GM23338 (cell line): Measurements from ENCODE around the gene SMU1. TPM values are rescaled to one million over a fixed set of nuclear protein-coding genes. Genes with fewer than 3 reads are reported as not detected.

ENCODE experiments used
- ATAC-seq: fragments of 200-7000 bp; cut with Tn5 transposase; 3 replicates; pipeline ENCODE4 v1.9.1; 2020
- DNase-seq: peaks from one replicate; pipeline ENCODE4 v3.0.0-alpha.2; 2015; ENCODE audit warnings: low spot score
- H2AFZ ChIP-seq: fragments of 200-600 bp; sonication (generic); 2 replicates; pipeline ENCODE4 v1.8.0; 2016; ENCODE audit warnings: antibody characterized with exemption, mild to moderate bottlenecking, moderate library complexity
- H3F3A ChIP-seq: fragments of 200-600 bp; sonication (generic); replicated peaks from 2 replicates; pipeline ENCODE4 v1.8.0; 2017; ENCODE audit warnings: antibody characterized with exemption, mixed run types, low read depth
- H3K27ac ChIP-seq: fragments of 200-600 bp; sonication (generic); 2 replicates; pipeline ENCODE4 v1.6.1; 2016; ENCODE audit warnings: low read depth
- H3K27me3 ChIP-seq: fragments of 200-600 bp; sonication (generic); 2 replicates; pipeline ENCODE4 v1.8.0; 2016; ENCODE audit warnings: mild to moderate bottlenecking, mixed run types, moderate library complexity; ENCODE audit not compliant: insufficient read depth
- H3K36me3 ChIP-seq: fragments of 200-600 bp; sonication (generic); 2 replicates; pipeline ENCODE4 v1.8.0; 2016; ENCODE audit warnings: mild to moderate bottlenecking; ENCODE audit not compliant: insufficient read depth
- H3K4me1 ChIP-seq: fragments of 200-600 bp; sonication (generic); 2 replicates; pipeline ENCODE4 v1.8.0; 2016; ENCODE audit warnings: mild to moderate bottlenecking, moderate library complexity; ENCODE audit not compliant: insufficient read depth
- H3K4me2 ChIP-seq: fragments of 200-600 bp; sonication (generic); 2 replicates; pipeline ENCODE4 v1.7.1; 2017; ENCODE audit warnings: mixed run types
- H3K4me3 ChIP-seq: fragments of 200-600 bp; sonication (generic); 2 replicates; pipeline ENCODE4 v1.6.1; 2016; ENCODE audit warnings: mixed run types
- H3K79me2 ChIP-seq: fragments of 200-600 bp; sonication (generic); replicated peaks from 2 replicates; pipeline ENCODE4 v1.8.0; 2017; ENCODE audit warnings: mild to moderate bottlenecking; ENCODE audit not compliant: insufficient read depth
- H3K9me2 ChIP-seq: fragments of 200-600 bp; sonication (generic); 2 replicates; pipeline ENCODE4 v1.8.0; 2017; ENCODE audit not compliant: insufficient read depth
- H4K20me1 ChIP-seq: fragments of 200-600 bp; sonication (generic); replicated peaks from 2 replicates; pipeline ENCODE4 v1.8.0; 2017; ENCODE audit warnings: mild to moderate bottlenecking; ENCODE audit not compliant: insufficient read depth
- H3K27ac Mint-ChIP-seq: 2 replicates; pipeline ENCODE4 v1.8.0; 2020; ENCODE audit warnings: inconsistent platforms, mild to moderate bottlenecking, moderate library complexity, mixed read lengths
- H3K27me3 Mint-ChIP-seq: 3 replicates; pipeline ENCODE4 v1.8.0; 2022; ENCODE audit warnings: low read depth, mild to moderate bottlenecking, moderate library complexity, mixed read lengths, inconsistent platforms; ENCODE audit not compliant: insufficient read depth, poor library complexity
- H3K36me3 Mint-ChIP-seq: 3 replicates; pipeline ENCODE4 v1.8.0; 2021; ENCODE audit warnings: low read depth, mild to moderate bottlenecking, inconsistent platforms, moderate library complexity, mixed read lengths
- H3K4me1 Mint-ChIP-seq: 3 replicates; pipeline ENCODE4 v1.8.0; 2020; ENCODE audit warnings: mild to moderate bottlenecking, inconsistent platforms, mixed read lengths
- H3K4me3 Mint-ChIP-seq: 3 replicates; pipeline ENCODE4 v1.8.0; 2021; ENCODE audit warnings: moderate library complexity, mild to moderate bottlenecking, inconsistent platforms, mixed read lengths
- H3K9me3 Mint-ChIP-seq: 3 replicates; pipeline ENCODE4 v1.8.0; 2020; ENCODE audit warnings: moderate library complexity, mild to moderate bottlenecking, inconsistent platforms, mixed read lengths
- CREB1 ChIP-seq: fragments of 250-450 bp; sonication (Bioruptor Pico); IDR thresholded peaks from 2 replicates; pipeline ENCODE4 v1.5.0; 2020; ENCODE audit warnings: low read depth, mild to moderate bottlenecking, moderate library complexity
- EZH2phosphoT487 ChIP-seq: fragments of 200-600 bp; sonication (generic); IDR thresholded peaks from one replicate; pipeline ENCODE4 v1.8.1; 2018; ENCODE audit warnings: antibody characterized with exemption; ENCODE audit not compliant: unreplicated experiment
- JUNB ChIP-seq: IDR thresholded peaks from one replicate; pipeline ENCODE4 v1.6.1; 2016; ENCODE audit warnings: antibody characterized with exemption; ENCODE audit not compliant: unreplicated experiment
- ZNF114 ChIP-seq: fragments of 250-450 bp; sonication (Bioruptor Pico); IDR thresholded peaks from 2 replicates; pipeline ENCODE4 v1.5.0; 2020; ENCODE audit warnings: mild to moderate bottlenecking, moderate library complexity
- ZNF331 ChIP-seq: fragments of 250-450 bp; sonication (Bioruptor Pico); IDR thresholded peaks from 2 replicates; pipeline ENCODE4 v1.5.0; 2020; ENCODE audit warnings: low read depth, mild to moderate bottlenecking, moderate library complexity
- polyA plus RNA-seq: library from polyadenylated mRNA; unstranded; fragments of >200 nt; fragmentation: Nextera tagmentation; extraction: Ambion mirVana; gene quantifications from 2 replicates; pipeline ENCODE4 v1.2.1, GENCODE V29; 2016
- total RNA-seq: library from RNA; depleted of rRNA; stranded (reverse); fragments of >200 nt; shearing (Covaris generic); gene quantifications from 2 replicates; pipeline ENCODE4 v1.2.3, GENCODE V29; 2014
- TF ChIP-seq, protein P1 (sequence below), 2 experiments: fragments of 200-600 bp in 1 of 2; sonication (generic) in 1 of 2; conservative IDR thresholded peaks; 2 replicates each; pipeline versions ENCODE4 v1.5.1 to v1.6.1; 2016 to 2017; ENCODE audit warnings: antibody characterized with exemption in 2 of 2, low read depth in 2 of 2, mild to moderate bottlenecking in 2 of 2, moderate library complexity in 1 of 2
- TF ChIP-seq, protein P2 (sequence below): IDR thresholded peaks from one replicate; pipeline ENCODE4 v1.6.1; 2018; ENCODE audit warnings: antibody characterized with exemption; ENCODE audit not compliant: unreplicated experiment
- TF ChIP-seq, protein P3 (sequence below): fragments of 250-450 bp; sonication (Bioruptor Pico); IDR thresholded peaks from 2 replicates; pipeline ENCODE4 v1.5.0; 2020; ENCODE audit warnings: mild to moderate bottlenecking, moderate library complexity
- TF ChIP-seq, protein P4 (sequence below): IDR thresholded peaks from 2 replicates; pipeline ENCODE4 v1.6.1; 2016; ENCODE audit warnings: antibody characterized with exemption

Gene SMU1
- total and polyA plus RNA-seq, 2 experiments from 2014 or later, result 14.3 to 23.8 TPM

DNA sequence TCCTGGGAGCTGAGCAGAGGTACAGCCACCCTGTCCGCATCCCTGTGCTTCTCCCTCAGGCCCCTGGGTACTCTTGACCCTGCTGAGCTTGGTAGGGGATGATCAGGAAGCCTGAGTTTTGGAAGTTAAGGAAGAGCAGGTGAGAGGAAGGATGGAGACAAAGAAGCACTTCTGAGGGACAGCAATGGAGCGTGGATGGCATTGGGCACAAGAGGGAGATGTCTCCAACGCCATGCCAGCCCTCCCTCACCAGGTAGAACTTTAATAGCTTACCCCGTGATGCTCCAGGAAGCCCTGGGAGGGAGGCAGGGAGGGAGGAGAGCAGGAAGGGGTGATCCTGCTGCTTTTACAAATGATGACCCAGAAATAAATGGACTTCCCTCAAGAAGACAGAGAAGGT lies 29.9 kb upstream of the SMU1 start (continued):
- TF ChIP-seq, protein P1, sequence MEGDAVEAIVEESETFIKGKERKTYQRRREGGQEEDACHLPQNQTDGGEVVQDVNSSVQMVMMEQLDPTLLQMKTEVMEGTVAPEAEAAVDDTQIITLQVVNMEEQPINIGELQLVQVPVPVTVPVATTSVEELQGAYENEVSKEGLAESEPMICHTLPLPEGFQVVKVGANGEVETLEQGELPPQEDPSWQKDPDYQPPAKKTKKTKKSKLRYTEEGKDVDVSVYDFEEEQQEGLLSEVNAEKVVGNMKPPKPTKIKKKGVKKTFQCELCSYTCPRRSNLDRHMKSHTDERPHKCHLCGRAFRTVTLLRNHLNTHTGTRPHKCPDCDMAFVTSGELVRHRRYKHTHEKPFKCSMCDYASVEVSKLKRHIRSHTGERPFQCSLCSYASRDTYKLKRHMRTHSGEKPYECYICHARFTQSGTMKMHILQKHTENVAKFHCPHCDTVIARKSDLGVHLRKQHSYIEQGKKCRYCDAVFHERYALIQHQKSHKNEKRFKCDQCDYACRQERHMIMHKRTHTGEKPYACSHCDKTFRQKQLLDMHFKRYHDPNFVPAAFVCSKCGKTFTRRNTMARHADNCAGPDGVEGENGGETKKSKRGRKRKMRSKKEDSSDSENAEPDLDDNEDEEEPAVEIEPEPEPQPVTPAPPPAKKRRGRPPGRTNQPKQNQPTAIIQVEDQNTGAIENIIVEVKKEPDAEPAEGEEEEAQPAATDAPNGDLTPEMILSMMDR (conservative IDR thresholded peaks at IDR 0.05; ENCODE audit: low read depth in 2 of 2), result no peak
- TF ChIP-seq CREB1 (no peak), ZNF114 (CRISPR knock-in tag) (no peak)
- TF ChIP-seq, protein P2, sequence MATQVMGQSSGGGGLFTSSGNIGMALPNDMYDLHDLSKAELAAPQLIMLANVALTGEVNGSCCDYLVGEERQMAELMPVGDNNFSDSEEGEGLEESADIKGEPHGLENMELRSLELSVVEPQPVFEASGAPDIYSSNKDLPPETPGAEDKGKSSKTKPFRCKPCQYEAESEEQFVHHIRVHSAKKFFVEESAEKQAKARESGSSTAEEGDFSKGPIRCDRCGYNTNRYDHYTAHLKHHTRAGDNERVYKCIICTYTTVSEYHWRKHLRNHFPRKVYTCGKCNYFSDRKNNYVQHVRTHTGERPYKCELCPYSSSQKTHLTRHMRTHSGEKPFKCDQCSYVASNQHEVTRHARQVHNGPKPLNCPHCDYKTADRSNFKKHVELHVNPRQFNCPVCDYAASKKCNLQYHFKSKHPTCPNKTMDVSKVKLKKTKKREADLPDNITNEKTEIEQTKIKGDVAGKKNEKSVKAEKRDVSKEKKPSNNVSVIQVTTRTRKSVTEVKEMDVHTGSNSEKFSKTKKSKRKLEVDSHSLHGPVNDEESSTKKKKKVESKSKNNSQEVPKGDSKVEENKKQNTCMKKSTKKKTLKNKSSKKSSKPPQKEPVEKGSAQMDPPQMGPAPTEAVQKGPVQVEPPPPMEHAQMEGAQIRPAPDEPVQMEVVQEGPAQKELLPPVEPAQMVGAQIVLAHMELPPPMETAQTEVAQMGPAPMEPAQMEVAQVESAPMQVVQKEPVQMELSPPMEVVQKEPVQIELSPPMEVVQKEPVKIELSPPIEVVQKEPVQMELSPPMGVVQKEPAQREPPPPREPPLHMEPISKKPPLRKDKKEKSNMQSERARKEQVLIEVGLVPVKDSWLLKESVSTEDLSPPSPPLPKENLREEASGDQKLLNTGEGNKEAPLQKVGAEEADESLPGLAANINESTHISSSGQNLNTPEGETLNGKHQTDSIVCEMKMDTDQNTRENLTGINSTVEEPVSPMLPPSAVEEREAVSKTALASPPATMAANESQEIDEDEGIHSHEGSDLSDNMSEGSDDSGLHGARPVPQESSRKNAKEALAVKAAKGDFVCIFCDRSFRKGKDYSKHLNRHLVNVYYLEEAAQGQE, result no peak

DNA sequence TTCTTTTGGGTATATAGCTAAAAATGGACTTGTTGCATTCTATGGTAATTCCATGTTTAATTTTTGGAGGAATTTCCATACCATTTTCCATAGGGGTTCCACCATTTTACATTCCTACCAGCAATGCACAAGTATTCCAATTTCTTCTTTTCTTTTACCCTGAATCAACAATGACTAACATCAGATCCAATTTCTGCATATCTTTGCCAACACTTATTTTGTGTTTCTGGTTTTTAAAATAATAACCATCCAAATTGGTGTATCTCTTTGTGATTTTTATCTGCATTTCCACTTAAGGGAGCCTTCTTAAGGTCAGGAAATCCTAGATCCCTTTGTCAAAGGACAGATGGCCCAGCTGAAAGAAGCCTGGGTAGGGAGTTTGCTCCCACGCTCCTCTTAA lies 29.5 kb upstream of the SMU1 start:
- H3K36me3 ChIP-seq, result no peaks in the 10 kb centered on the region
- H3K4me1 ChIP-seq, result peaks cover 5% of the 10 kb centered on the region; the same call in 1 of the 2 replicates
- H3K27ac ChIP-seq, result no peak overlapping the region
- peaks cover 5% of the 10 kb centered on the region for H3K27me3 Mint-ChIP-seq
- H3K4me1 Mint-ChIP-seq, result peaks cover 25% of the 10 kb centered on the region
- no peak overlapping the region for H3K4me3 Mint-ChIP-seq
- no peaks in the 10 kb centered on the region for H3K79me2 ChIP-seq
- no peaks in the 10 kb centered on the region for H3K36me3 Mint-ChIP-seq
- DNase-seq, result no peak
- H3K9me2 ChIP-seq, result no peaks in the 10 kb centered on the region
- no peak for ATAC-seq
- H2AFZ ChIP-seq, result no peak overlapping the region
- H3K27me3 ChIP-seq, result no peaks in the 10 kb centered on the region
- H4K20me1 ChIP-seq, result no peaks in the 10 kb centered on the region
- H3K27ac Mint-ChIP-seq, result no peak overlapping the region
- H3F3A ChIP-seq, result no peaks in the 10 kb centered on the region; the same call in 1 of the 2 replicates
- no peak overlapping the region for H3K4me2 ChIP-seq
- H3K9me3 Mint-ChIP-seq, result no peaks in the 10 kb centered on the region
- H3K4me3 ChIP-seq, result no peak overlapping the region
- TF ChIP-seq EZH2phosphoT487 (no peak), ZNF331 (CRISPR knock-in tag) (no peak), ZNF114 (CRISPR knock-in tag) (no peak), JUNB (no peak)
- TF ChIP-seq, protein P2, result no peak
- TF ChIP-seq, protein P3, sequence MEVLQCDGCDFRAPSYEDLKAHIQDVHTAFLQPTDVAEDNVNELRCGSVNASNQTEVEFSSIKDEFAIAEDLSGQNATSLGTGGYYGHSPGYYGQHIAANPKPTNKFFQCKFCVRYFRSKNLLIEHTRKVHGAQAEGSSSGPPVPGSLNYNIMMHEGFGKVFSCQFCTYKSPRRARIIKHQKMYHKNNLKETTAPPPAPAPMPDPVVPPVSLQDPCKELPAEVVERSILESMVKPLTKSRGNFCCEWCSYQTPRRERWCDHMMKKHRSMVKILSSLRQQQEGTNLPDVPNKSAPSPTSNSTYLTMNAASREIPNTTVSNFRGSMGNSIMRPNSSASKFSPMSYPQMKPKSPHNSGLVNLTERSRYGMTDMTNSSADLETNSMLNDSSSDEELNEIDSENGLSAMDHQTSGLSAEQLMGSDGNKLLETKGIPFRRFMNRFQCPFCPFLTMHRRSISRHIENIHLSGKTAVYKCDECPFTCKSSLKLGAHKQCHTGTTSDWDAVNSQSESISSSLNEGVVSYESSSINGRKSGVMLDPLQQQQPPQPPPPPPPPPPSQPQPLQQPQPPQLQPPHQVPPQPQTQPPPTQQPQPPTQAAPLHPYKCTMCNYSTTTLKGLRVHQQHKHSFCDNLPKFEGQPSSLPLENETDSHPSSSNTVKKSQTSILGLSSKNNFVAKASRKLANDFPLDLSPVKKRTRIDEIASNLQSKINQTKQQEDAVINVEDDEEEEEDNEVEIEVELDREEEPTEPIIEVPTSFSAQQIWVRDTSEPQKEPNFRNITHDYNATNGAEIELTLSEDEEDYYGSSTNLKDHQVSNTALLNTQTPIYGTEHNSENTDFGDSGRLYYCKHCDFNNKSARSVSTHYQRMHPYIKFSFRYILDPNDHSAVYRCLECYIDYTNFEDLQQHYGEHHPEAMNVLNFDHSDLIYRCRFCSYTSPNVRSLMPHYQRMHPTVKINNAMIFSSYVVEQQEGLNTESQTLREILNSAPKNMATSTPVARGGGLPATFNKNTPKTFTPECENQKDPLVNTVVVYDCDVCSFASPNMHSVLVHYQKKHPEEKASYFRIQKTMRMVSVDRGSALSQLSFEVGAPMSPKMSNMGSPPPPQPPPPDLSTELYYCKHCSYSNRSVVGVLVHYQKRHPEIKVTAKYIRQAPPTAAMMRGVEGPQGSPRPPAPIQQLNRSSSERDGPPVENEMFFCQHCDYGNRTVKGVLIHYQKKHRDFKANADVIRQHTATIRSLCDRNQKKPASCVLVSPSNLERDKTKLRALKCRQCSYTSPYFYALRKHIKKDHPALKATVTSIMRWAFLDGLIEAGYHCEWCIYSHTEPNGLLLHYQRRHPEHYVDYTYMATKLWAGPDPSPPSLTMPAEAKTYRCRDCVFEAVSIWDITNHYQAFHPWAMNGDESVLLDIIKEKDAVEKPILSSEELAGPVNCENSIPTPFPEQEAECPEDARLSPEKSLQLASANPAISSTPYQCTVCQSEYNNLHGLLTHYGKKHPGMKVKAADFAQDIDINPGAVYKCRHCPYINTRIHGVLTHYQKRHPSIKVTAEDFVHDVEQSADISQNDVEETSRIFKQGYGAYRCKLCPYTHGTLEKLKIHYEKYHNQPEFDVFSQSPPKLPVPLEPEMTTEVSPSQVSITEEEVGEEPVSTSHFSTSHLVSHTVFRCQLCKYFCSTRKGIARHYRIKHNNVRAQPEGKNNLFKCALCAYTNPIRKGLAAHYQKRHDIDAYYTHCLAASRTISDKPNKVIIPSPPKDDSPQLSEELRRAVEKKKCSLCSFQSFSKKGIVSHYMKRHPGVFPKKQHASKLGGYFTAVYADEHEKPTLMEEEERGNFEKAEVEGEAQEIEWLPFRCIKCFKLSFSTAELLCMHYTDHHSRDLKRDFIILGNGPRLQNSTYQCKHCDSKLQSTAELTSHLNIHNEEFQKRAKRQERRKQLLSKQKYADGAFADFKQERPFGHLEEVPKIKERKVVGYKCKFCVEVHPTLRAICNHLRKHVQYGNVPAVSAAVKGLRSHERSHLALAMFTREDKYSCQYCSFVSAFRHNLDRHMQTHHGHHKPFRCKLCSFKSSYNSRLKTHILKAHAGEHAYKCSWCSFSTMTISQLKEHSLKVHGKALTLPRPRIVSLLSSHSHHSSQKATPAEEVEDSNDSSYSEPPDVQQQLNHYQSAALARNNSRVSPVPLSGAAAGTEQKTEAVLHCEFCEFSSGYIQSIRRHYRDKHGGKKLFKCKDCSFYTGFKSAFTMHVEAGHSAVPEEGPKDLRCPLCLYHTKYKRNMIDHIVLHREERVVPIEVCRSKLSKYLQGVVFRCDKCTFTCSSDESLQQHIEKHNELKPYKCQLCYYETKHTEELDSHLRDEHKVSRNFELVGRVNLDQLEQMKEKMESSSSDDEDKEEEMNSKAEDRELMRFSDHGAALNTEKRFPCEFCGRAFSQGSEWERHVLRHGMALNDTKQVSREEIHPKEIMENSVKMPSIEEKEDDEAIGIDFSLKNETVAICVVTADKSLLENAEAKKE (CRISPR knock-in tag), result no peak
- TF ChIP-seq, protein P4, sequence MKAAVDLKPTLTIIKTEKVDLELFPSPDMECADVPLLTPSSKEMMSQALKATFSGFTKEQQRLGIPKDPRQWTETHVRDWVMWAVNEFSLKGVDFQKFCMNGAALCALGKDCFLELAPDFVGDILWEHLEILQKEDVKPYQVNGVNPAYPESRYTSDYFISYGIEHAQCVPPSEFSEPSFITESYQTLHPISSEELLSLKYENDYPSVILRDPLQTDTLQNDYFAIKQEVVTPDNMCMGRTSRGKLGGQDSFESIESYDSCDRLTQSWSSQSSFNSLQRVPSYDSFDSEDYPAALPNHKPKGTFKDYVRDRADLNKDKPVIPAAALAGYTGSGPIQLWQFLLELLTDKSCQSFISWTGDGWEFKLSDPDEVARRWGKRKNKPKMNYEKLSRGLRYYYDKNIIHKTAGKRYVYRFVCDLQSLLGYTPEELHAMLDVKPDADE, result no peak
